WTC11 (cell line): ENCODE results near the gene SRPK1. TPM values are rescaled to one million over a fixed set of nuclear protein-coding genes. Genes with fewer than 3 reads are reported as not detected.

Experiments used
- ATAC-seq: fragments of 200-7000 bp; cut with Tn5 transposase; 2 replicates; pipeline ENCODE4 v1.10.0; 2021; ENCODE audit warnings: mild to moderate bottlenecking, moderate library complexity
- CTCF ChIA-PET: fragments of 300-600 bp; sonication (Branson Sonifier 250); formaldehyde crosslinking; loops from one replicate; lab custom pipeline; 2021; ENCODE audit warnings: antibody characterized with exemption; lab: Charles Lee
- POLR2A ChIA-PET: fragments of 350-600 bp; sonication (Branson Sonifier 250); formaldehyde crosslinking; loops from one replicate; lab custom pipeline; 2021; ENCODE audit warnings: antibody characterized with exemption; lab: Charles Lee
- DNase-seq: peaks from one replicate; pipeline ENCODE4 v3.0.0; 2021; ENCODE audit warnings: low spot score
- H3K27ac Mint-ChIP-seq: 2 replicates; pipeline ENCODE4 v1.8.0; 2021; ENCODE audit warnings: mixed read lengths
- H3K27me3 Mint-ChIP-seq: 2 replicates; pipeline ENCODE4 v1.8.0; 2021; ENCODE audit warnings: low read depth, mild to moderate bottlenecking, moderate library complexity, mixed read lengths
- H3K36me3 Mint-ChIP-seq: 2 replicates; pipeline ENCODE4 v1.8.0; 2021; ENCODE audit warnings: mixed read lengths
- H3K4me1 Mint-ChIP-seq: 2 replicates; pipeline ENCODE4 v1.8.0; 2022; ENCODE audit warnings: mixed read lengths
- H3K4me3 Mint-ChIP-seq: 2 replicates; pipeline ENCODE4 v1.8.0; 2021; ENCODE audit warnings: mild to moderate bottlenecking, moderate library complexity, mixed read lengths
- H3K9me3 Mint-ChIP-seq: 2 replicates; pipeline ENCODE4 v1.8.0; 2021; ENCODE audit warnings: mixed read lengths
- CBFB ChIP-seq: sonication (generic); formaldehyde crosslinking; IDR thresholded peaks from 2 replicates; pipeline ENCODE4 v1.8.1; 2022; ENCODE audit warnings: mild to moderate bottlenecking, low read depth, missing genetic modification reagents
- CREM ChIP-seq: sonication (generic); formaldehyde crosslinking; IDR thresholded peaks from 2 replicates; pipeline ENCODE4 v1.8.1; 2022; ENCODE audit warnings: mild to moderate bottlenecking, missing genetic modification reagents, moderate library complexity
- E2F4 ChIP-seq: sonication (generic); formaldehyde crosslinking; IDR thresholded peaks from 2 replicates; pipeline ENCODE4 v1.8.1; 2022; ENCODE audit warnings: low read depth, mild to moderate bottlenecking, moderate library complexity, missing genetic modification reagents, borderline replicate concordance
- FOXP1 ChIP-seq: sonication (generic); formaldehyde crosslinking; IDR thresholded peaks from 2 replicates; pipeline ENCODE4 v1.8.0; 2022; ENCODE audit warnings: missing genetic modification reagents, mild to moderate bottlenecking, moderate library complexity, borderline replicate concordance
- GABPB1 ChIP-seq: sonication (generic); formaldehyde crosslinking; IDR thresholded peaks from 2 replicates; pipeline ENCODE4 v1.8.1; 2023; ENCODE audit warnings: mild to moderate bottlenecking, missing genetic modification reagents
- GRHL2 ChIP-seq: fragments of 250-450 bp; sonication (Bioruptor Pico); IDR thresholded peaks from 2 replicates; pipeline ENCODE4 v1.8.0; 2022; ENCODE audit warnings: mild to moderate bottlenecking, moderate library complexity; ENCODE audit not compliant: insufficient replicate concordance, severe bottlenecking
- HMGXB4 ChIP-seq: sonication (generic); formaldehyde crosslinking; IDR thresholded peaks from 2 replicates; pipeline ENCODE4 v1.8.1; 2023; ENCODE audit warnings: mild to moderate bottlenecking, moderate library complexity, missing genetic modification reagents
- JAZF1 ChIP-seq: fragments of 250-450 bp; sonication (Bioruptor Pico); IDR thresholded peaks from 2 replicates; pipeline ENCODE4 v1.9.0; 2021; ENCODE audit warnings: moderate library complexity, mild to moderate bottlenecking, inconsistent platforms
- MAX ChIP-seq: sonication (generic); formaldehyde crosslinking; IDR thresholded peaks from 2 replicates; pipeline ENCODE4 v1.8.0; 2022; ENCODE audit warnings: mild to moderate bottlenecking, missing genetic modification reagents
- NR2C2 ChIP-seq: sonication (generic); formaldehyde crosslinking; IDR thresholded peaks from 2 replicates; pipeline ENCODE4 v1.8.0; 2022; ENCODE audit warnings: mild to moderate bottlenecking, missing genetic modification reagents
- SMAD3 ChIP-seq: sonication (generic); formaldehyde crosslinking; IDR thresholded peaks from 2 replicates; pipeline ENCODE4 v1.8.0; 2022; ENCODE audit warnings: missing genetic modification reagents, mild to moderate bottlenecking, borderline replicate concordance
- SOX15 ChIP-seq: fragments of 250-450 bp; sonication (Bioruptor Pico); IDR thresholded peaks from 2 replicates; pipeline ENCODE4 v1.9.0; 2021; ENCODE audit warnings: mild to moderate bottlenecking
- SP1 ChIP-seq: sonication (generic); formaldehyde crosslinking; conservative IDR thresholded peaks from 2 replicates; pipeline ENCODE4 v1.8.1; 2022; ENCODE audit warnings: missing genetic modification reagents
- USF2 ChIP-seq: sonication (generic); formaldehyde crosslinking; IDR thresholded peaks from 2 replicates; pipeline ENCODE4 v1.8.1; 2023; ENCODE audit warnings: mild to moderate bottlenecking, missing genetic modification reagents, moderate library complexity
- ZBTB21 ChIP-seq: sonication (generic); formaldehyde crosslinking; IDR thresholded peaks from 2 replicates; pipeline ENCODE4 v1.8.1; 2023; ENCODE audit warnings: mild to moderate bottlenecking, missing genetic modification reagents, borderline replicate concordance
- ZNF219 ChIP-seq: sonication (generic); formaldehyde crosslinking; IDR thresholded peaks from 2 replicates; pipeline ENCODE4 v1.8.0; 2023; ENCODE audit warnings: missing genetic modification reagents, mild to moderate bottlenecking, borderline replicate concordance
- ZNF423 ChIP-seq: fragments of 250-450 bp; sonication (Bioruptor Pico); IDR thresholded peaks from 2 replicates; pipeline ENCODE4 v2.1.2; 2022; ENCODE audit warnings: mild to moderate bottlenecking, moderate library complexity
- total RNA-seq: library from RNA; stranded (reverse); gene quantifications from 3 replicates; pipeline ENCODE4 v1.2.3, GENCODE V29; 2021
- TF ChIP-seq, protein P1 (sequence below): sonication (generic); formaldehyde crosslinking; conservative IDR thresholded peaks from 2 replicates; pipeline ENCODE4 v1.8.1; 2023; ENCODE audit warnings: mild to moderate bottlenecking, low read depth, missing genetic modification reagents, moderate library complexity
- TF ChIP-seq, protein P2 (sequence below): sonication (generic); formaldehyde crosslinking; IDR thresholded peaks from 2 replicates; pipeline ENCODE4 v1.8.0; 2023; ENCODE audit warnings: missing genetic modification reagents, mild to moderate bottlenecking, borderline replicate concordance
- TF ChIP-seq, protein P3 (sequence below): fragments of 250-450 bp; sonication (Bioruptor Pico); IDR thresholded peaks from 2 replicates; pipeline ENCODE4 v1.9.0; 2021; ENCODE audit warnings: moderate library complexity, mild to moderate bottlenecking, inconsistent platforms, borderline replicate concordance

The SRPK1 gene
- total RNA-seq, 1 experiment from 2014 or later = 100.0 TPM

GRCh38 chr6:35787266-35788218 lies 133.4 kb downstream of the SRPK1 start:
- Mint-ChIP-seq H3K27me3 (no peaks in the 10 kb centered on the region), H3K9me3 (no peaks in the 10 kb centered on the region), H3K36me3 (no peaks in the 10 kb centered on the region), H3K4me3 (no peak overlapping the region), H3K4me1 (peaks cover 13% of the 10 kb centered on the region), H3K27ac (no peak overlapping the region)
- ATAC-seq (no peak), DNase-seq (no peak)
- TF ChIP-seq HMGXB4 (CRISPR knock-in tag) (no peak), JAZF1 (no peak), CREM (no peak), ZNF219 (no peak), SMAD3 (CRISPR knock-in tag) (no peak), E2F4 (CRISPR knock-in tag) (no peak), SOX15 (CRISPR knock-in tag) (no peak), USF2 (CRISPR knock-in tag) (no peak), ZBTB21 (CRISPR knock-in tag) (no peak), MAX (CRISPR knock-in tag) (no peak), GABPB1 (CRISPR knock-in tag) (no peak), ZNF423 (no peak), NR2C2 (CRISPR knock-in tag) (no peak), CBFB (no peak), GRHL2 (CRISPR knock-in tag) (no peak), SP1 (CRISPR knock-in tag) (no peak), FOXP1 (CRISPR knock-in tag) (no peak)
- TF ChIP-seq, protein P1, sequence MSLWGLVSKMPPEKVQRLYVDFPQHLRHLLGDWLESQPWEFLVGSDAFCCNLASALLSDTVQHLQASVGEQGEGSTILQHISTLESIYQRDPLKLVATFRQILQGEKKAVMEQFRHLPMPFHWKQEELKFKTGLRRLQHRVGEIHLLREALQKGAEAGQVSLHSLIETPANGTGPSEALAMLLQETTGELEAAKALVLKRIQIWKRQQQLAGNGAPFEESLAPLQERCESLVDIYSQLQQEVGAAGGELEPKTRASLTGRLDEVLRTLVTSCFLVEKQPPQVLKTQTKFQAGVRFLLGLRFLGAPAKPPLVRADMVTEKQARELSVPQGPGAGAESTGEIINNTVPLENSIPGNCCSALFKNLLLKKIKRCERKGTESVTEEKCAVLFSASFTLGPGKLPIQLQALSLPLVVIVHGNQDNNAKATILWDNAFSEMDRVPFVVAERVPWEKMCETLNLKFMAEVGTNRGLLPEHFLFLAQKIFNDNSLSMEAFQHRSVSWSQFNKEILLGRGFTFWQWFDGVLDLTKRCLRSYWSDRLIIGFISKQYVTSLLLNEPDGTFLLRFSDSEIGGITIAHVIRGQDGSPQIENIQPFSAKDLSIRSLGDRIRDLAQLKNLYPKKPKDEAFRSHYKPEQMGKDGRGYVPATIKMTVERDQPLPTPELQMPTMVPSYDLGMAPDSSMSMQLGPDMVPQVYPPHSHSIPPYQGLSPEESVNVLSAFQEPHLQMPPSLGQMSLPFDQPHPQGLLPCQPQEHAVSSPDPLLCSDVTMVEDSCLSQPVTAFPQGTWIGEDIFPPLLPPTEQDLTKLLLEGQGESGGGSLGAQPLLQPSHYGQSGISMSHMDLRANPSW (CRISPR knock-in tag) = no peak
- TF ChIP-seq, protein P2, sequence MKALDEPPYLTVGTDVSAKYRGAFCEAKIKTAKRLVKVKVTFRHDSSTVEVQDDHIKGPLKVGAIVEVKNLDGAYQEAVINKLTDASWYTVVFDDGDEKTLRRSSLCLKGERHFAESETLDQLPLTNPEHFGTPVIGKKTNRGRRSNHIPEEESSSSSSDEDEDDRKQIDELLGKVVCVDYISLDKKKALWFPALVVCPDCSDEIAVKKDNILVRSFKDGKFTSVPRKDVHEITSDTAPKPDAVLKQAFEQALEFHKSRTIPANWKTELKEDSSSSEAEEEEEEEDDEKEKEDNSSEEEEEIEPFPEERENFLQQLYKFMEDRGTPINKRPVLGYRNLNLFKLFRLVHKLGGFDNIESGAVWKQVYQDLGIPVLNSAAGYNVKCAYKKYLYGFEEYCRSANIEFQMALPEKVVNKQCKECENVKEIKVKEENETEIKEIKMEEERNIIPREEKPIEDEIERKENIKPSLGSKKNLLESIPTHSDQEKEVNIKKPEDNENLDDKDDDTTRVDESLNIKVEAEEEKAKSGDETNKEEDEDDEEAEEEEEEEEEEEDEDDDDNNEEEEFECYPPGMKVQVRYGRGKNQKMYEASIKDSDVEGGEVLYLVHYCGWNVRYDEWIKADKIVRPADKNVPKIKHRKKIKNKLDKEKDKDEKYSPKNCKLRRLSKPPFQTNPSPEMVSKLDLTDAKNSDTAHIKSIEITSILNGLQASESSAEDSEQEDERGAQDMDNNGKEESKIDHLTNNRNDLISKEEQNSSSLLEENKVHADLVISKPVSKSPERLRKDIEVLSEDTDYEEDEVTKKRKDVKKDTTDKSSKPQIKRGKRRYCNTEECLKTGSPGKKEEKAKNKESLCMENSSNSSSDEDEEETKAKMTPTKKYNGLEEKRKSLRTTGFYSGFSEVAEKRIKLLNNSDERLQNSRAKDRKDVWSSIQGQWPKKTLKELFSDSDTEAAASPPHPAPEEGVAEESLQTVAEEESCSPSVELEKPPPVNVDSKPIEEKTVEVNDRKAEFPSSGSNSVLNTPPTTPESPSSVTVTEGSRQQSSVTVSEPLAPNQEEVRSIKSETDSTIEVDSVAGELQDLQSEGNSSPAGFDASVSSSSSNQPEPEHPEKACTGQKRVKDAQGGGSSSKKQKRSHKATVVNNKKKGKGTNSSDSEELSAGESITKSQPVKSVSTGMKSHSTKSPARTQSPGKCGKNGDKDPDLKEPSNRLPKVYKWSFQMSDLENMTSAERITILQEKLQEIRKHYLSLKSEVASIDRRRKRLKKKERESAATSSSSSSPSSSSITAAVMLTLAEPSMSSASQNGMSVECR (CRISPR knock-in tag) = no peak
- TF ChIP-seq, protein P3, sequence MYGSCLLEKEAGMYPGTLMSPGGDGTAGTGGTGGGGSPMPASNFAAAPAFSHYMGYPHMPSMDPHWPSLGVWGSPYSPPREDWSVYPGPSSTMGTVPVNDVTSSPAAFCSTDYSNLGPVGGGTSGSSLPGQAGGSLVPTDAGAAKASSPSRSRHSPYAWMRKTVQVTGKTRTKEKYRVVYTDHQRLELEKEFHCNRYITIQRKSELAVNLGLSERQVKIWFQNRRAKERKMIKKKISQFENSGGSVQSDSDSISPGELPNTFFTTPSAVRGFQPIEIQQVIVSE = no peak
- ChIA-PET CTCF (interaction anchor here (0.6 to 2.1 kb wide), 3 partner anchors 168 to 265 kb away, joined by 3 to 5 read pairs (median 4); no protein-coding TSS in a partner anchor), POLR2A (no interaction called here)
